ENCODE data around the gene ATP2B2.

GRCh38 chr3:10317311-10317960 is 187.9 kb downstream of the ATP2B2 start:
- no peak for TF ChIP-seq CTCF (conservative IDR thresholded peaks at IDR 0.05; ENCODE audit: low read length)
- TF ChIP-seq EZH2phosphoT487 (IDR thresholded peaks at IDR 0.05; ENCODE audit: borderline replicate concordance): no peak

Data from Loucy (cell line).